Activated B cell treated with CpG ODN at 0.5 μM for 24 hours (primary cell): ENCODE results near the gene C6orf89. TPM values are rescaled to one million over a fixed set of nuclear protein-coding genes. Genes with fewer than 3 reads are reported as not detected.
A peak's percentile ranks its signal among the peaks of the same experiment; 100 is the strongest.

Experiments
- ATAC-seq: fragments of 200-7000 bp; cut with Tn5 transposase; one replicate; pipeline ENCODE4 v1.10.0; 2021; ENCODE audit warnings: low read depth, mild to moderate bottlenecking, moderate library complexity
- CTCF ChIA-PET: fragments of 350-600 bp; sonication (Branson Sonifier 250); formaldehyde crosslinking; loops from one replicate; lab custom pipeline; 2021; ENCODE audit warnings: antibody characterized with exemption; lab: Charles Lee
- POLR2A ChIA-PET: fragments of 350-600 bp; sonication (Branson Sonifier 250); formaldehyde crosslinking; loops from one replicate; lab custom pipeline; 2021; ENCODE audit warnings: antibody characterized with exemption; lab: Charles Lee
- DNase-seq: peaks from one replicate; pipeline ENCODE4 v3.0.0; 2022
- H3K27ac Mint-ChIP-seq: one replicate; pipeline ENCODE4 v1.8.0; 2020; ENCODE audit warnings: mixed read lengths
- H3K27me3 Mint-ChIP-seq: one replicate; pipeline ENCODE4 v1.8.0; 2021; ENCODE audit warnings: mixed read lengths
- H3K36me3 Mint-ChIP-seq: one replicate; pipeline ENCODE4 v1.8.0; 2021; ENCODE audit warnings: low read depth, mixed read lengths
- H3K4me1 Mint-ChIP-seq: one replicate; pipeline ENCODE4 v1.8.0; 2021; ENCODE audit warnings: mixed read lengths
- H3K4me3 Mint-ChIP-seq: one replicate; pipeline ENCODE4 v1.8.0; 2020; ENCODE audit warnings: mild to moderate bottlenecking, mixed read lengths
- H3K9me3 Mint-ChIP-seq: one replicate; pipeline ENCODE4 v1.8.0; 2020; ENCODE audit warnings: mixed read lengths
- intact Hi-C: fragments of 100-400 bp; cut with micrococcal nuclease; formaldehyde crosslinking; loops from one replicate; pipeline ENCODE4 v1.15.1; 2024
- total RNA-seq: library from RNA; stranded (reverse); gene quantifications from 2 replicates; pipeline ENCODE4 v1.2.3, GENCODE V29; 2022
- TF ChIP-seq, protein P1 (sequence below): fragments of 200-600 bp; IDR thresholded peaks from one replicate; pipeline ENCODE4 v1.8.0; 2022; ENCODE audit warnings: antibody characterized with exemption, mild to moderate bottlenecking

C6orf89 gene
- total RNA-seq, 1 donor from 2014 or later, result 30.3 TPM

GRCh38 chr6:36873115-36873514 is 12.6 kb upstream of the C6orf89 start:
- POLR2A ChIA-PET, result interaction anchor here (1.3 to 3.1 kb wide), 2 partner anchors 12 to 13 kb away, joined by 3 to 49 read pairs; partner anchors contain the start of gene C6orf89
- ATAC-seq, result no peak
- Mint-ChIP-seq H3K27ac (peak overlapping the region; percentile 99), H3K27me3 (no peaks in the 10 kb centered on the region), H3K9me3 (no peaks in the 10 kb centered on the region), H3K36me3 (peaks cover 47% of the 10 kb centered on the region), H3K4me1 (peaks cover 27% of the 10 kb centered on the region), H3K4me3 (peak overlapping the region; percentile 98)
- TF ChIP-seq, protein P1, sequence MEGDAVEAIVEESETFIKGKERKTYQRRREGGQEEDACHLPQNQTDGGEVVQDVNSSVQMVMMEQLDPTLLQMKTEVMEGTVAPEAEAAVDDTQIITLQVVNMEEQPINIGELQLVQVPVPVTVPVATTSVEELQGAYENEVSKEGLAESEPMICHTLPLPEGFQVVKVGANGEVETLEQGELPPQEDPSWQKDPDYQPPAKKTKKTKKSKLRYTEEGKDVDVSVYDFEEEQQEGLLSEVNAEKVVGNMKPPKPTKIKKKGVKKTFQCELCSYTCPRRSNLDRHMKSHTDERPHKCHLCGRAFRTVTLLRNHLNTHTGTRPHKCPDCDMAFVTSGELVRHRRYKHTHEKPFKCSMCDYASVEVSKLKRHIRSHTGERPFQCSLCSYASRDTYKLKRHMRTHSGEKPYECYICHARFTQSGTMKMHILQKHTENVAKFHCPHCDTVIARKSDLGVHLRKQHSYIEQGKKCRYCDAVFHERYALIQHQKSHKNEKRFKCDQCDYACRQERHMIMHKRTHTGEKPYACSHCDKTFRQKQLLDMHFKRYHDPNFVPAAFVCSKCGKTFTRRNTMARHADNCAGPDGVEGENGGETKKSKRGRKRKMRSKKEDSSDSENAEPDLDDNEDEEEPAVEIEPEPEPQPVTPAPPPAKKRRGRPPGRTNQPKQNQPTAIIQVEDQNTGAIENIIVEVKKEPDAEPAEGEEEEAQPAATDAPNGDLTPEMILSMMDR, result no peak
- CTCF ChIA-PET, result interaction anchor here (1.1 to 1.8 kb wide), 3 partner anchors 107 to 337 kb away, joined by 3 to 6 read pairs (median 5); no protein-coding TSS in a partner anchor
- DNase-seq, result no peak
- intact Hi-C loops, result no loop called here

GRCh38 chr6:36873612-36874442 is 11.9 kb upstream of the C6orf89 start:
- TF ChIP-seq, protein P1, result no peak
- peak overlapping the region; percentile 98 for H3K4me3 Mint-ChIP-seq
- intact Hi-C loops, result no loop called here
- peak overlapping the region; percentile 99 for H3K27ac Mint-ChIP-seq
- CTCF ChIA-PET, result interaction anchor here (1.0 to 3.8 kb wide), 9 partner anchors 11 to 336 kb away, joined by 3 to 34 read pairs (median 5); partner anchors contain the start of gene C6orf89
- H3K36me3 Mint-ChIP-seq, result peaks cover 42% of the 10 kb centered on the region
- ATAC-seq (no peak), DNase-seq (no peak)
- H3K9me3 Mint-ChIP-seq, result no peaks in the 10 kb centered on the region
- H3K27me3 Mint-ChIP-seq, result no peaks in the 10 kb centered on the region
- peaks cover 27% of the 10 kb centered on the region for H3K4me1 Mint-ChIP-seq
- POLR2A ChIA-PET, result interaction anchor here (0.5 to 3.1 kb wide), 15 partner anchors 8 to 1144 kb away, joined by 3 to 49 read pairs (median 4); partner anchors contain the start of genes C6orf89, FGD2, MTCH1 and TBC1D22B

- POLR2A ChIA-PET, result interaction anchor here (0.5 to 3.1 kb wide), 26 partner anchors 8 to 1401 kb away, joined by 3 to 49 read pairs (median 4); partner anchors contain the start of genes C6orf89, CDKN1A, FGD2 and MTCH1
- peak within 1 kb of the TSS; percentile 99 for H3K27ac Mint-ChIP-seq
- H3K9me3 Mint-ChIP-seq, result no peaks in the 10 kb centered on the region
- TF ChIP-seq, protein P1, result no peak
- peaks cover 37% of the 10 kb centered on the region for H3K36me3 Mint-ChIP-seq
- ATAC-seq (peak; percentile 94), DNase-seq (peak; percentile 83)
- peaks cover 27% of the 10 kb centered on the region for H3K4me1 Mint-ChIP-seq
- intact Hi-C loops, result loop anchor here (1.0 kb wide), 1 partner anchor 11 kb away; the partner anchor contains the start of gene C6orf89
- H3K4me3 Mint-ChIP-seq, result peak within 1 kb of the TSS; percentile 98
- CTCF ChIA-PET, result interaction anchor here (0.9 to 3.8 kb wide), 10 partner anchors 11 to 336 kb away, joined by 3 to 34 read pairs (median 4); partner anchors contain the start of gene C6orf89
- no peaks in the 10 kb centered on the region for H3K27me3 Mint-ChIP-seq
Observed at GRCh38 chr6:36874443-36875249, 11.1 kb upstream of the C6orf89 start, which contains the start of gene PPIL1. PPIL1 (minus strand) TSS chr6:36874803; CDS start chr6:36874772, 31 bp downstream.

GRCh38 chr6:36875250-36875633 is 10.5 kb upstream of the C6orf89 start:
- Mint-ChIP-seq H3K27me3 (no peaks in the 10 kb centered on the region), H3K4me1 (peaks cover 27% of the 10 kb centered on the region), H3K4me3 (peak overlapping the region; percentile 98), H3K36me3 (peaks cover 33% of the 10 kb centered on the region), H3K9me3 (no peaks in the 10 kb centered on the region), H3K27ac (peak overlapping the region; percentile 99)
- ATAC-seq, result no peak
- TF ChIP-seq, protein P1, result no peak
- ChIA-PET POLR2A (interaction anchor here (0.6 to 3.1 kb wide), 21 partner anchors 11 to 1402 kb away, joined by 3 to 49 read pairs (median 4); partner anchors contain the start of genes C6orf89, CDKN1A, FGD2 and MTCH1), CTCF (interaction anchor here (0.9 to 3.8 kb wide), 9 partner anchors 10 to 335 kb away, joined by 3 to 34 read pairs (median 4); partner anchors contain the start of gene C6orf89)
- intact Hi-C loops, result loop anchor here (1.0 kb wide), 1 partner anchor 10 kb away; the partner anchor contains the start of gene C6orf89
- no peak for DNase-seq
